ENCODE measurements around the gene WWC2.

WWC2 gene

DNA sequence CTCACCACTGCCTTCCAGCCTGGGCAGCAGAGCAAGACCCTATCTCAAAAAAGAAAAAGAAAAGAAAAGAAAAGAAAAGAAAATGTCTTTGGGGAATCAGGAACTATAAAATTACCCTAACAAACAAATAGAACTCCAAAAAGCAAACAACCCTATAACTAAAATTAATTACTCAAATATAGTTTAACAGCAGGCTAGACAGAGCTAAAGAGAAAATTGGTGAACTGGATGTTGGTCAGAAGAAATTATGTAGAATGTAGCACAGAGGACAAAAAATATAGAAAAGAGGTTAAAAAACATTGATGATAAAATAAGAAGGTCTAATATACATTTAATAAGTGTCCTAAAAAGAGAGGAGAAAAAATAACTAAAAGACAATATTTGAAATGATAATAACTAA is 27.8 kb upstream of the WWC2 start:
- no peak for TF ChIP-seq MYC (IDR thresholded peaks at IDR 0.05; ENCODE audit: low read depth, low read length)
- TF ChIP-seq, protein P1, sequence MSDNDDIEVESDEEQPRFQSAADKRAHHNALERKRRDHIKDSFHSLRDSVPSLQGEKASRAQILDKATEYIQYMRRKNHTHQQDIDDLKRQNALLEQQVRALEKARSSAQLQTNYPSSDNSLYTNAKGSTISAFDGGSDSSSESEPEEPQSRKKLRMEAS (IDR thresholded peaks at IDR 0.05; ENCODE audit: low read depth, low read length), result no peak
- TF ChIP-seq, protein P2, sequence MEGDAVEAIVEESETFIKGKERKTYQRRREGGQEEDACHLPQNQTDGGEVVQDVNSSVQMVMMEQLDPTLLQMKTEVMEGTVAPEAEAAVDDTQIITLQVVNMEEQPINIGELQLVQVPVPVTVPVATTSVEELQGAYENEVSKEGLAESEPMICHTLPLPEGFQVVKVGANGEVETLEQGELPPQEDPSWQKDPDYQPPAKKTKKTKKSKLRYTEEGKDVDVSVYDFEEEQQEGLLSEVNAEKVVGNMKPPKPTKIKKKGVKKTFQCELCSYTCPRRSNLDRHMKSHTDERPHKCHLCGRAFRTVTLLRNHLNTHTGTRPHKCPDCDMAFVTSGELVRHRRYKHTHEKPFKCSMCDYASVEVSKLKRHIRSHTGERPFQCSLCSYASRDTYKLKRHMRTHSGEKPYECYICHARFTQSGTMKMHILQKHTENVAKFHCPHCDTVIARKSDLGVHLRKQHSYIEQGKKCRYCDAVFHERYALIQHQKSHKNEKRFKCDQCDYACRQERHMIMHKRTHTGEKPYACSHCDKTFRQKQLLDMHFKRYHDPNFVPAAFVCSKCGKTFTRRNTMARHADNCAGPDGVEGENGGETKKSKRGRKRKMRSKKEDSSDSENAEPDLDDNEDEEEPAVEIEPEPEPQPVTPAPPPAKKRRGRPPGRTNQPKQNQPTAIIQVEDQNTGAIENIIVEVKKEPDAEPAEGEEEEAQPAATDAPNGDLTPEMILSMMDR (IDR thresholded peaks at IDR 0.05; ENCODE audit: low read depth, low read length), result no peak
- no peak overlapping the region for H3K4me3 ChIP-seq (ENCODE audit: low read depth, low read length)
- no peak for DNase-seq (ENCODE audit: low read depth)

DNA sequence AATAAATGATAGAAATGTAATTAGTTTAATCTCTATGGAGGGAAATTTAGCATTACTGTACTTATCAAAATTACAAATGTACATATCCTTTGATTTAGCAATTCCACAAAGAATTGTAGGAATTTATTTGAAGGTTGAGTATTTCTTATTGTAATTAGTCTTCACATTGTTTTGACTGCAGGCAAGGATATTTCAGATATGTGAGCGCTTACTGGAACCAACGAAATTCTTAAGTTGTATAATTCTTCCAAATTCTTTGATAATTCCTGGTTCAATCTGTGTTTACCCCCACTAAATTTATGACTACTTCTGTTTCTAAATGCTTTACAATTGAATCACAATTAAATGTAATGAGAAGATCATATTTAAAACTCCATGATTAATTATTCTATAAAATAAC is 26.9 kb upstream of the WWC2 start:
- no peak overlapping the region for H3K4me3 ChIP-seq (ENCODE audit: low read depth, low read length)
- TF ChIP-seq, protein P1 (IDR thresholded peaks at IDR 0.05; ENCODE audit: low read depth, low read length), result no peak
- TF ChIP-seq, protein P2 (IDR thresholded peaks at IDR 0.05; ENCODE audit: low read depth, low read length), result no peak
- TF ChIP-seq POLR2A (IDR thresholded peaks at IDR 0.05; ENCODE audit: extremely low read depth, insufficient read length) (no peak), MYC (IDR thresholded peaks at IDR 0.05; ENCODE audit: low read depth, low read length) (no peak)
- DNase-seq (ENCODE audit: low read depth), result no peak

DNA sequence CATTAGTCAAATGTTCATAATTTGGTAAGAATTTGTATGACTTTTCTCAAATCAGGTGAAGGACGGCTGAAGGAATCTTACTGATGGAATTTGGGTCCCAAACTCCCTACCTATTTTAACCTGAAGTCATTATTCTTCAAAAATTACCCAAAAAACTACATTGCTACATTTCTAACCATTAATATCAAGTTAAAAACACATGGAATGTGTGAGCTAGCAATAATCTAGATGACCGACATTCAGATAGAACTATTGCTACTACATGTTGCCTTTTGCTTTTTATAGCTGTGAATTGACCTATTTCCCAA is 25.3 kb upstream of the WWC2 start:
- H3K4me3 ChIP-seq (ENCODE audit: low read depth, low read length), result no peak overlapping the region
- no peak for TF ChIP-seq POLR2A (IDR thresholded peaks at IDR 0.05; ENCODE audit: extremely low read depth, insufficient read length)
- TF ChIP-seq, protein P1 (IDR thresholded peaks at IDR 0.05; ENCODE audit: low read depth, low read length), result no peak; the same call in 1 of the 2 replicates
- TF ChIP-seq, protein P2 (IDR thresholded peaks at IDR 0.05; ENCODE audit: low read depth, low read length), result no peak
- no peak for TF ChIP-seq MYC (IDR thresholded peaks at IDR 0.05; ENCODE audit: low read depth, low read length)
- DNase-seq (ENCODE audit: low read depth), result no peak

DNA sequence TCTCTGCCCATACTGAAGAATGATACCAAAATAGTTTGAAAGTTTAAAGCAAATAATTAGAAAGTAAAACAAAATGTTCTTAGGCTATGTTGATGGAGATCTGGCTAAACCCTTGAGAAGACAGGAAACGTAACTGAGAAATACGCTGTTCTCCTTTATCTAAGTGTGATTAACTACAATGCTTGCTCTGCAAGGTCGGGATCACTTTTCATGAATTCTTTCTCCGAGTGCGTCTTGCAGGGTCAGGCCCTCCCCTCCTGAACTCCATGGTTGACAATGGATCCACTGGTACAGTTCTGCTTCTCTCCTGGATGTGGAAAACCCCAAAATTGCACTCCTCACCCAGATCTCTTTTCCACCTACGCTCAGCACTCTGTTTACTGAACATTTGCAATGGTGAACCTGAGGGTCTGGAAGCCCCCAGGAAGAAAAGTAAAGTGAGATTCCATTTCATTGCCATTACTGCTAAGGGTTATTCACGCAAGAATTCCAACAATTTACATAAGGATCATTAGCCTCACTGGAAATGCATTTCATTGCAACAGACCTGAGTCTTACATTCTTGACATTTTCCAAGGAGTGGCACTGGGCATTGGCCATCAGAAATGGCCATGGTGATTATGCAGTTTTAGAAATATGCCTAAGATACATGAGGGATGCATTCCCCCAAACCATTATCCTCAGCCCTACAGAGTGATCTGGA is 24.6 kb upstream of the WWC2 start:
- TF ChIP-seq, protein P2 (IDR thresholded peaks at IDR 0.05; ENCODE audit: low read depth, low read length), result no peak
- TF ChIP-seq MYC (IDR thresholded peaks at IDR 0.05; ENCODE audit: low read depth, low read length), result no peak
- no peak for TF ChIP-seq POLR2A (IDR thresholded peaks at IDR 0.05; ENCODE audit: extremely low read depth, insufficient read length)
- TF ChIP-seq, protein P1 (IDR thresholded peaks at IDR 0.05; ENCODE audit: low read depth, low read length), result no peak
- DNase-seq (ENCODE audit: low read depth), result no peak
- no peak overlapping the region for H3K4me3 ChIP-seq (ENCODE audit: low read depth, low read length)

DNA sequence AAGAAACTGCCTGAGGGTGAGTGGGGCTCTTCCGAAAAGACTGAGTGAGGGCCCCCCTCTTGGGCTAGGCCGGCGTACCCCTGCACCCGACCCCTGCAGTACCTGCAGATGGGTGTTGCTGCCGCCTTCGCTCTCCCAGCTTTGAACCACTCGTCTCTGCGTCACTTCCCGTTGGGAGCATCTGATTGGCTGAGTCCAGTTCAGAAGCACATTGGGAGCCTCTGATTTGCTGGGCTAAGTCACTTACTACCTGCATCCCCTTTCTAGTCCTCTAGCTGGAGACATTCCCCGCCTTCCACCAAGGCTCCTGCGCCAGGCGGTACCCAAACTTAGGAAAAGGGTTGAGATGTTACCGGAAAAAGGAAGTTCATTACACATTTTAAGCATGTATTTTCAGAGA is 20.4 kb upstream of the WWC2 start:
- TF ChIP-seq POLR2A (IDR thresholded peaks at IDR 0.05; ENCODE audit: extremely low read depth, insufficient read length) (no peak), MYC (IDR thresholded peaks at IDR 0.05; ENCODE audit: low read depth, low read length) (no peak)
- TF ChIP-seq, protein P1 (IDR thresholded peaks at IDR 0.05; ENCODE audit: low read depth, low read length), result no peak
- TF ChIP-seq, protein P2 (IDR thresholded peaks at IDR 0.05; ENCODE audit: low read depth, low read length), result no peak
- no peak overlapping the region for H3K4me3 ChIP-seq (ENCODE audit: low read depth, low read length)
- DNase-seq (ENCODE audit: low read depth), result no peak

All from NB4 (cell line).